ENCODE results near the gene NOXA1. TPM values are rescaled to one million over a fixed set of nuclear protein-coding genes. Genes with fewer than 3 reads are reported as not detected.
"Not testable (repeated sequence)": the region's sequence is repeated elsewhere in the genome, so short reads cannot be mapped to it uniquely, and the experiment has no call there.

Gene NOXA1
- total RNA-seq, 1 donor from 2014 or later, result 6.9 TPM

GRCh38 chr9:137408651-137409405 is 14.4 kb upstream of the NOXA1 start:
- no peak for DNase-seq
- Histone ChIP-seq H3K27ac (no peak overlapping the region), H3K4me1 (peaks cover 44% of the 10 kb centered on the region)

GRCh38 chr9:137409515-137409914 is 13.7 kb upstream of the NOXA1 start:
- Histone ChIP-seq H3K9me3 (no peaks in the 10 kb centered on the region), H3K4me3 (no peak overlapping the region), H3K27ac (no peak overlapping the region), H3K36me3 (no peaks in the 10 kb centered on the region), H3K4me1 (peaks cover 44% of the 10 kb centered on the region), H3K27me3 (ENCODE audit: low read depth) (peaks cover 5% of the 10 kb centered on the region)
- ATAC-seq (no peak), DNase-seq (no peak)
- no peak for TF ChIP-seq CTCF (IDR thresholded peaks at IDR 0.05)
- intact Hi-C loops (cut with DNase I), result no loop called here

More at GRCh38 chr9:137408651-137409405, 14.4 kb upstream of the NOXA1 start:
- ATAC-seq, result no peak
- TF ChIP-seq CTCF (IDR thresholded peaks at IDR 0.05), result no peak
- H3K27me3 ChIP-seq (ENCODE audit: low read depth), result peaks cover 5% of the 10 kb centered on the region
- intact Hi-C loops (cut with DNase I), result no loop called here
- no peaks in the 10 kb centered on the region for H3K36me3 ChIP-seq
- no peak overlapping the region for H3K4me3 ChIP-seq
- H3K9me3 ChIP-seq, result no peaks in the 10 kb centered on the region

DNA sequence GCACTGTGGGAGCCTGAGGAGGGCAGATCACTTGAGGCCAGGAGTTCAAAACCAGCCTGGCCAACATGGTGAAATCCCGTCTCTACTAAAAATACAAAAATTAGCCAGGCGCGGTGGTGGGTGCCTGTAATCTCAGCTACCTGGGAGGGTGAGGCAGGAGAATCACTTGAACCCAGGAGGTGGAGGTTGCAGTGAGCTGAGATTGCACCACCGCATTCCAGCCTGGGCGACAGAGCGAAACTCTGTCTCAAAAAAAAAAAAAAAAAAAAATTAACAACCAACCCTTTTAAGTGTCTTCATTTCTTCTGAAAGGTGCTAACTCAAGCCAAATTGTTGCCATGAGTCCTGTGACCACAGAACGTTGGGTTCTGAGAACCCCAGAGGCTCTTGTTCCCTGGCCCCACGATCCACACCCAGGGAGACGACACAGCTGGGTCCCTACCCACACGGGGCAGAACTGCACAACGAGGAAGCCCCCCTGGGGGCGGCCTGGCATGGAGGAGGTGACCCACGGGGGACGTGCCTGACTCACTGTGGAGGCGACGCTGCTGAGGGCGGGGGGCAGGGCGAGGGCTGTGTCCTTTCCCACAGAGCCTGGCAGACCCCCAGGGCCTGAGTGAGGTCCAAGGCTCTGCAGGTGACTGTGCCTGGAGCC is 12.8 kb upstream of the NOXA1 start:
- Histone ChIP-seq H3K27ac (peak overlapping the region; percentile 64), H3K4me1 (peaks cover 44% of the 10 kb centered on the region)
- H3K4me3 ChIP-seq; intact Hi-C loops (cut with DNase I); DNase-seq; ATAC-seq; H3K27me3 ChIP-seq (ENCODE audit: low read depth); H3K9me3 ChIP-seq; H3K36me3 ChIP-seq: not testable (repeated sequence)

- Histone ChIP-seq H3K27ac (peak overlapping the region; percentile 64), H3K27me3 (ENCODE audit: low read depth) (peaks cover 5% of the 10 kb centered on the region), H3K36me3 (no peaks in the 10 kb centered on the region), H3K4me1 (peaks cover 39% of the 10 kb centered on the region), H3K9me3 (no peaks in the 10 kb centered on the region), H3K4me3 (peak overlapping the region; percentile 14)
- no peak for TF ChIP-seq CTCF (IDR thresholded peaks at IDR 0.05)
- intact Hi-C loops (cut with DNase I), result no loop called here
- DNase-seq, result no peak
- no peak for ATAC-seq
Observed at GRCh38 chr9:137410891-137411249, 12.3 kb upstream of the NOXA1 start.

DNA sequence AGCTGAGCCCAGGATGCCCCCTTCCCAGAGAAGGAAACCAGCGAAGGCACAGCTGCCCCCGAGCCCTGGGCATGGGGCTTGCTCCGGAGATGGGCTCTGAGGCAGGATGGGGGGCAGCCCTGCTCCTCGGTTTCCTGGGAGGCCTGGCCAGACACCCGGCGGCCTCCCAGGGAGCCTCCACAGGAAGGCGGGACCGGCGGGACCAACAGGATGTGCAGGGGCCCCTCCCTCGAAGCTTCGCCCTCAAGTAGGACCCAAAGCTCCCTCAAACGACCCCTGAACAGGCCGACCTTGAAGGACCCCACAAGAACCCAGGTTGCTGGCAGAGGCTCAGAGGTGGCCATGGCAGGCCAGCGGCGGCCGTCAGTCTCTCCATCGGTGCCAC is 11.9 kb upstream of the NOXA1 start:
- peak overlapping the region; percentile 64 for H3K27ac ChIP-seq
- H3K36me3 ChIP-seq, result no peaks in the 10 kb centered on the region
- peaks cover 5% of the 10 kb centered on the region for H3K27me3 ChIP-seq (ENCODE audit: low read depth)
- H3K4me3 ChIP-seq, result peak overlapping the region; percentile 14
- no peak for TF ChIP-seq CTCF (IDR thresholded peaks at IDR 0.05)
- peaks cover 35% of the 10 kb centered on the region for H3K4me1 ChIP-seq
- no peaks in the 10 kb centered on the region for H3K9me3 ChIP-seq
- ATAC-seq, result peak in 1 of 2 donors; percentile 1
- intact Hi-C loops (cut with DNase I), result no loop called here
- DNase-seq, result no peak
